Fibroblast of lung (primary cell): Measurements from ENCODE around the gene WDR36.

Source experiments
- CTCF ChIP-seq, 2 donors: IDR thresholded peaks in 1 of 2; conservative IDR thresholded peaks in 1 of 2; 1 replicate in 1 of 2; 2 replicates in 1 of 2; pipeline ENCODE4 v1.5.1; 2011 to 2012; ENCODE audit warnings: low read length in 2 of 2, control low read depth in 1 of 2, inconsistent platforms in 1 of 2, low read depth in 1 of 2, mild to moderate bottlenecking in 1 of 2
- EZH2 ChIP-seq: IDR thresholded peaks from 2 replicates; pipeline ENCODE4 v1.5.1; 2012; ENCODE audit warnings: low read length, control low read depth, mild to moderate bottlenecking; ENCODE audit errors: missing control alignments

GRCh38 chr5:111167551-111167950 lies 75.4 kb downstream of the WDR36 start:
- TF ChIP-seq CTCF (conservative IDR thresholded peaks at IDR 0.05 in 1 of 2, IDR thresholded peaks at IDR 0.05 in 1 of 2; ENCODE audit: low read depth in 1 of 2, low read length in 2 of 2) (no peak), EZH2 (no peak)
